M059J (cell line): Measurements from ENCODE around the gene AQP3. TPM values are rescaled to one million over a fixed set of nuclear protein-coding genes. Genes with fewer than 3 reads are reported as not detected.
"Not testable (repeated sequence)": the region's sequence is repeated elsewhere in the genome, so short reads cannot be mapped to it uniquely, and the experiment has no call there.

Source experiments
- DNase-seq: peaks from one replicate; pipeline ENCODE4 v3.0.0-alpha.2; 2012; ENCODE audit warnings: low read depth
- total RNA-seq: library from RNA; depleted of rRNA; stranded (reverse); fragments of >200 nt; shearing (Covaris generic); gene quantifications from 2 replicates; pipeline ENCODE4 v1.2.3, GENCODE V29; 2014

Gene AQP3
- total RNA-seq, 1 experiment from 2014 or later = 1.1 TPM

- no peak for DNase-seq
Measured at GRCh38 chr9:33442125-33442524, 5.3 kb downstream of the AQP3 start.

DNA sequence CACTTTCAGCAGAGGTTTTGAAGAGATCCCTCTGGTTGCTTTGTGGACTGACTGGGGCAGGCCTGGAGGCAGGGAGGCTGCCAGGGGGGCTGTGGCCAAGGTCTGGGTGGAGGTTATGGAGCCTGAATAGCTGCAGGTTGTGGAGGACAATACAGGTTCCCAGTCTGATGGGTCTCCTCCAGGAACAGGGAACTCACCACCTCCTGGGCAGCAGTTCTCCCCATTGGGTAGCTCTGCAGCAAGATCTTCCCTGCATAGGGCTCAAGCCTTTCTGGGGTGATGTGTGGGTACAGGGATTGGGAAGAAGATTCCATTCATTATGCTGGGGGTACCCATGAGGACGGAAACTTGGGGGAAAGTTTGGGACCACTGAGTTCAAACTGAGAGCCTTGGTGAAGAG is 6.8 kb downstream of the AQP3 start:
- DNase-seq = no peak

DNA sequence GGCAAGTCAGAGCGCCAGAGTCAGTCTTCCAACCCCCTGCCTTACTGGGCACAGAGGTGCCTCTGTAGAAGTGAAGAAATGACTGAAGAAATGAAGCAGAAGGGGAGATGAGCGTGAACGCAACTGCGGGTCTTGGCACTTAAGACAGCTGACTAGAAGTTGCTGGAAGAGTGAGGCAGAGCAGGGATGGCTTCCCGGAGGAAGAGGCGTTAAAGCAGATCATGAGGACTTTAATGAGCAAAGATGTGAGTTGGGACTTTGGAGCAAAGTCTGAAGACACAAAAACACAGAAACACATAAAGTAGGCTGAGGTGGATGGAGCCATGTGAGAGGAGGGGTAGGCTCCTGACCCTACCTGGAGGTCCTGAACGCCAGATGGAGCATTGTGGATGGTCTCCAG is 7.2 kb downstream of the AQP3 start:
- no peak for DNase-seq

GRCh38 chr9:33439731-33440130 is 7.7 kb downstream of the AQP3 start:
- no peak for DNase-seq

GRCh38 chr9:33438926-33439680 is 8.3 kb downstream of the AQP3 start:
- no peak for DNase-seq

DNA sequence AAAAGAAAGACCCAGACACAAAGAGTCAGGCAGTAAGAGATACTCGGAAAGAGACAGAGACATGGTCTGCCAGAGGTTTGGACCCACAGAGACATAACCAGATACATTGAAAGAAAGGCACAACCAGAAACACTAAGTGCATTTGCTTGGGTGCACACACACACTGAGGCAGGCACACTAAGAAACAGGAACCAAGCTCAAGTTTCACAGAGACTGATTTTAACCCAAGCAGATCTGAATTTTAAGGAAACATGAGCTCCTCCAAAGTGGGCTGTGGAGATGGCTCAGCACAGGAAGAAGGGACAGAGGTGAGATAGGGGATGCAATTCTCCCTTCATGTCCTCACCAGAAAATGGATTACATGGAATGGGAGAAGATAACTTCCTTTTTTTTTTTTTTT is 9.5 kb downstream of the AQP3 start:
- DNase-seq = no peak

DNA sequence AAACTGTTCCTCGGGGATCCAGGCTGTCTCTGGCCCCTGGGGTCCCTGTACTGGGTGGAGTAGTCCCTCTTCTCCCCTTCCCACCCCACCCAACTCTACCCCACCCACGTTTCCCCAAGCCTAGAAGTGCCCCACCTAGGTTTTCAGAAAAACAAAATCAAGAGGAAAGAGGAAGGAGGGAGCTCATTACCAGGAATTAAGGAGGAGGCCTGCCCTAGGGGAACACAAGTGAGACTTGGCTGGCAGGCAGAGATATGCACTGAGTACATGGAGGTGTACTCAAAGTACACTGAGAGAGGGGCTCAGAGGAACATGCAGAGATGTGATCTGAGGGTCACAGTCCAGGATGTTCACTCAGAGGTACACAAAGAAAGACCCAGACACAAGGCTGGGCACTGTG is 10.2 kb downstream of the AQP3 start:
- DNase-seq = no peak

- DNase-seq = no peak
Measured at GRCh38 chr9:33436445-33436844, 10.9 kb downstream of the AQP3 start.

DNA sequence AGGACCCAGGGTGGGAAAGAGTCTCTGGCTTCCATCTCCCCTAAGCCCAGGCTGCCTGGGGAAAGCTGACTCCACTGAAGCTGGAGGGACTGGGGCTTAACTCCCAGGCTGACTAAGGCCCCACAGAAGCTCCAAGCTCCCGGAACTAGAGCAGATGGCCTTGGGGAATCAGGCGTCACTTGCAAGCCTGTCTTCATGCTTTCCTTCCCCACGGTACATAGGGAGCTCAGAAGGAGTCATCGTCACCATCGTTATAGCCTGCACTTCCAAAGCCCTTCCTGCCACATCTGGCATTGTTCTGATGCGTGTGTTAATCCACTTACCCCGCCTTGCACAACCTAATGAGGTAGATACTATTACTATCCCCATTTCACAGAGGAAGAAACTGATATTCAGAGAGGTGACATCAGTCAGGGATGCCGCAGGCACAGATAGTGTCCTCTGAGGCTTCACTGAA is 11.5 kb downstream of the AQP3 start:
- no peak for DNase-seq

DNA sequence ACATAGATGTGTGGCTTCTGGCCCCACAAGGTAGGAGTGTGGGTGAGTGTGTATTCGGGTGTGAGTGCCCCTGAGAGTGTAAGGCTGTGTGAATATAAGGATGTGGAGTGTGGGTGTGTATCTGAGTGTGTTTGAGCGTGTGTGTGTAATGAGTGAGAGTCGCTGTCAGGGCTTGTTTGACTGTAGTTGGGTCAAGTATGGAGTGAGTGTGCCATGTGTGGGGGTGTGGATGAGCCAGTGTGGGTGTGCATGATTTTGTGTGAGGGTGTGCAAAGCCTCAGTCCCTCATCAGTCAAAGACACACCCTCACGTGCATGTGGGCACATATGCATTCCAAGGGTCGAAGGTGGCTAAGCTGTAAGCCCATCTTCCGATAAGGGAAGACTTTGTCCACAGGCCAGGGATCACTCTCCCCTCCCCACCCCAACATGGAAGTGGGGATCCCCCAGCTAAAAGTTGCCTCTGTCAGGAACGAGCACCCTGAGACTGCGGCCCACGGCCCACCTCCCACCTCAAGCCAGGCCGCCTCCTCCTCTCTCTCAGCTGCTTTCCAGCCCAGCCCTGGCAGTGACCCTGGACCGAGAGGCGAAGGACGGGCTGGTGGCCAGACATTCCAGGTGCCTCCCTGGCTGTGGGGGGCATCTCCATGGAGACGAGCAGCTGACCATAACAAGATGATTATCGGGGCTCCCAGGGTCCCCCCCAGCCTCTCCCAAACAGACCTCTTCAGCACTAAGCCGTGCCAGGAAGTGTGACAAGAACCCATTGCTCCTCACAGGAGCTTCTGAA is 12.9 kb downstream of the AQP3 start:
- no peak for DNase-seq

DNA sequence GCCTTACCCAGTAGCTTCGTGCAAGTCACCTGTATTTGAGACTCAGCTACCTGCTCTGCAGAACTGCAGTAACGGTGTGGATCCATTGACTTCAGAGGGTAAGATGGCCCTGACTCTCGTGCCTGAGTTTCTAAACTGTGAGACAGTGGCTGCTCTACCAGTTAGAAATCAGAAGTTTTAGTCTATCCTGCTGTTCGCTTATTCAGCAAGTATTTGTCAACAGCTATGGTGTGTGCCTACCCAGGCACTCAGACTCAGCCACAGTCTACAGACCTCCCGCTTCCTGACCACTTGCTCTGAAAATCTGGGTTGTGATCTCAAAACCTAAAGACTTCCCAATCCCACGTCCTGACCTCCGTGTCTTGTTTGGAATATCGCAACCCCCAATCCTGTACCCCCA is 13.5 kb downstream of the AQP3 start:
- DNase-seq = no peak

DNA sequence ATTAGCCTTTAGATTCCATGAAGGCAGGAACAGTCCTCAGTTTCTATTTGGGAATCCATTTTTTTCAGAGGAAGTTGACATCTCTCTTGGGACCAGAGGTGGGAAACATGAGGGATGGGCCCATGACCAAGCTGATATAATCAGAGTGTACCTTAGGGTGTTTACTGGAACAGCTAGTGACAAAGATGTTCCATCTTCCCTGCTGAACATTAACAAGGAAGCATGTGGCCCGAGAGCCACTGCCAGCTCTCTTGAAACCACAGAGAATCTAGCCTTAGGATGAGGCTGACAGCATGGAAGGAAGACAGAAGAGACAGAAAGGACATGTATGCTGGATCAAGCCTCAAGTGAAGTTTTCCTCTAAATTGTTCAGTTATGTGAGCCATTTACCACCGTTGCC is 16.0 kb downstream of the AQP3 start:
- no peak for DNase-seq

DNA sequence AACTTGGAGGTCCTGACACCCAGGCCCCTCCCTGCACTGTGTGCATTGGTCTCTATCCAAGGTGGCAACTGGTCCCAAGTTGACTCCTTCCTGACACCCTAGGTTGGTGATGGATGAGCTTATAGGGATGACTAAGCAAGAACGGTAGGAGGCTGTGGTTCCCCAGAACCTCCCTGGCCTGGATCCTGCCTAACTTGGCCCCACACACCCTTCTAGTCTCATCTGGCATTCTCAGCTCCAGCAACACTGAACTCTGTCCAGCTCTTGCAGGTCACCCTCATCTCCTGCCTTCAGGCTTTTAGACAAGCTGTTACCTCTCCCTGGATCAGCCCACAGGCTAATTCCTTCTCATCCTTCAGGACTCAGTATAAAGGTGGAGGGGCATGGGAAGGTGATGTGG is 16.5 kb downstream of the AQP3 start:
- peak; percentile 56 for DNase-seq

GRCh38 chr9:33429256-33429985 is 18.0 kb downstream of the AQP3 start:
- DNase-seq = no peak

- no peak for DNase-seq
Measured at GRCh38 chr9:33426843-33427293, 20.5 kb downstream of the AQP3 start.

DNA sequence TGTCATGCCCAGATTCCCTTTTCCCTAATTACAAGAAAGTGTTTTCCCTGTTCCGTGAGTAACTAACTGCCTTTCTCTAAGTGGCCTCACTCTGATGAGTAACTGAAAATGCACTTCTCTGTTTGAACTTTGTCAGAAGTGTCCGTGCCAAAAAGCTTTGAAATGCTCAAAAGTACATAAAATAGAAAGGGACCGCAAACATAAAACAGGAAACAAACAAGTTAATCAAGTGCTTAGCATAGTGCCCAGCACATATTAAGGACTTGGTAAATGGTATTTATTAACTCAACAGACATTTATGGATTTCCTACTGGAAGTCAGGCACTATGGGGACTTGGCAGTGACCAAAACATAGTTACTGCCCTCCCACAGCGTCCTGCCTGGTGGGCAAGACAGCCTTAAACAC is 22.3 kb downstream of the AQP3 start:
- no peak for DNase-seq

DNA sequence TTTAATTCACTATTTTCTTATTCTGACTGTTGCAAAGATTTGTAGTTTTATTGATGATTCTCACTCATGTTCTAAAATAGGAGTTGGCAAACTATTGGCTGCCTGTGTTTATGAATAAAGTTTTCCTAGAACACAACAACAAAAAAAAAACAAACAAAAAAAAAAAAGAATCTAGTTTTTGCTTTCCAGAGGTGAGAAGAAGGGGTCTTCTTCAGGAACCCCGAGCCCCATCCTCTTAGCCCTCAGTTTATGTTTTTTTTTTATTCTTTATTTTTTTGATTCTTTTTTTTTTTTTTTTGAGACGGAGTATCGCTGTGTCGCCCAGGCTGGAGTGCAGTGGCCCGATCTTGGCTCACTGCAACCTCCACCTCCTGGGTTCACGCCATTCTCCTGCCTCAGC is 22.9 kb downstream of the AQP3 start:
- DNase-seq = not testable (repeated sequence)

DNA sequence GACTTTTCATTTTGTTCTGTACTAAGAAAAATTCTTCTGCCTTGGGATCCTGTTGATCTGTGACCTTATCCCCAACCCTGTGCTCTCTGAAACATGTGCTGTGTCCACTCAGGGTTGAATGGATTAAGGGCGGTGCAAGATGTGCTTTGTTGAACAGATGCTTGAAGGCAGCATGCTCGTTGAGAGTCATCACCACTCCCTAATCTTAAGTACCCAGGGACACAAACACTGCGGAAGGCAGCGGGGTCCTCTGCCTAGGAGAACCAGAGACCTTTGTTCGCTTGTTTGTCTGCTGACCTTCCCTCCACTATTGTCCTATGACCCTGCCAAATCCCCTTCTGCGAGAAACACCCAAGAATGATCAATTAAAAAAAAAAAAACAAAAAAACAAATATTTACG is 23.4 kb downstream of the AQP3 start:
- DNase-seq = not testable (repeated sequence)

- DNase-seq = no peak
Measured at GRCh38 chr9:33419708-33420303, 27.6 kb downstream of the AQP3 start.

GRCh38 chr9:33418090-33418489 is 29.3 kb downstream of the AQP3 start:
- no peak for DNase-seq

- DNase-seq = no peak
Measured at GRCh38 chr9:33416996-33417395, 30.4 kb downstream of the AQP3 start.

- peak; percentile 41 for DNase-seq
Measured at GRCh38 chr9:33415501-33416038, 31.8 kb downstream of the AQP3 start.
